ENCODE data around the gene MGST2. TPM values are rescaled to one million over a fixed set of nuclear protein-coding genes. Genes with fewer than 3 reads are reported as not detected.

The MGST2 gene
- total RNA-seq, 2 donors from 2014 or later, result 188 to 215 TPM

- peaks cover 4% of the 10 kb centered on the region for H3K27me3 Mint-ChIP-seq (ENCODE audit: insufficient read depth)
- no peaks in the 10 kb centered on the region for H3K27me3 ChIP-seq (ENCODE audit: control insufficient read depth, insufficient read depth, low read length, poor library complexity, severe bottlenecking)
- no peak overlapping the region for H3K27ac ChIP-seq (ENCODE audit: low read depth, low read length)
- no peak overlapping the region for H3K4me3 ChIP-seq (ENCODE audit: low read length)
- 87% methylated on average over 3 of the region's 3 CpGs for WGBS, 2 experiments (ENCODE audit: insufficient coverage in 1 of 2, insufficient read length in 1 of 2)
- H3K4me3 Mint-ChIP-seq, result no peak overlapping the region
- H3K9me3 Mint-ChIP-seq, result peaks cover 8% of the 10 kb centered on the region
- peaks cover 13% of the 10 kb centered on the region for H3K4me1 ChIP-seq (ENCODE audit: control insufficient read depth, insufficient read depth, low read length)
- H3K27ac Mint-ChIP-seq, result no peak overlapping the region
- no peak overlapping the region for H3K9ac ChIP-seq (ENCODE audit: extremely low read depth, low read length, poor library complexity, severe bottlenecking)
- DNase-seq, result no peak
- H3K9me3 ChIP-seq (ENCODE audit: control insufficient read depth, low read length), result peaks cover 16% of the 10 kb centered on the region
- no peak for TF ChIP-seq CTCF (conservative IDR thresholded peaks at IDR 0.05)
- H3K36me3 Mint-ChIP-seq (ENCODE audit: low read depth), result peaks cover 2% of the 10 kb centered on the region
- H3K4me1 Mint-ChIP-seq, result peaks cover 52% of the 10 kb centered on the region
- no peaks in the 10 kb centered on the region for H3K36me3 ChIP-seq (ENCODE audit: control insufficient read depth, insufficient read depth, low read length)
These were observed 5.0 kb upstream of the MGST2 start for GRCh38 chr4:139660568-139661043.

GRCh38 chr4:139663561-139664138 lies 2.0 kb upstream of the MGST2 start:
- Mint-ChIP-seq H3K9me3 (peaks cover 8% of the 10 kb centered on the region), H3K36me3 (ENCODE audit: low read depth) (peaks cover 2% of the 10 kb centered on the region), H3K27me3 (ENCODE audit: insufficient read depth) (no peaks in the 10 kb centered on the region), H3K4me1 (peaks cover 53% of the 10 kb centered on the region), H3K27ac (peak overlapping the region; percentile 90), H3K4me3 (peak overlapping the region; percentile 19)
- Histone ChIP-seq H3K36me3 (ENCODE audit: control insufficient read depth, insufficient read depth, low read length) (no peaks in the 10 kb centered on the region), H3K9me3 (ENCODE audit: control insufficient read depth, low read length) (peaks cover 16% of the 10 kb centered on the region), H3K4me3 (ENCODE audit: low read length) (peak overlapping the region; percentile 74), H3K9ac (ENCODE audit: extremely low read depth, low read length, poor library complexity, severe bottlenecking) (no peak overlapping the region), H3K27ac (ENCODE audit: low read depth, low read length) (no peak overlapping the region), H3K27me3 (ENCODE audit: control insufficient read depth, insufficient read depth, low read length, poor library complexity, severe bottlenecking) (no peaks in the 10 kb centered on the region), H3K4me1 (ENCODE audit: control insufficient read depth, insufficient read depth, low read length) (peaks cover 6% of the 10 kb centered on the region)
- 86% methylated on average over 1 of the region's 1 CpG; no CpG with 5 or more reads in 1 of the 2 experiments for WGBS, 2 experiments (ENCODE audit: insufficient coverage in 1 of 2, insufficient read length in 1 of 2)
- TF ChIP-seq CTCF (conservative IDR thresholded peaks at IDR 0.05), result no peak
- no peak for DNase-seq

GRCh38 chr4:139664442-139664841 lies 1.2 kb upstream of the MGST2 start:
- peaks cover 8% of the 10 kb centered on the region for H3K9me3 Mint-ChIP-seq
- H3K27me3 Mint-ChIP-seq (ENCODE audit: insufficient read depth), result no peaks in the 10 kb centered on the region
- no peak for TF ChIP-seq CTCF (conservative IDR thresholded peaks at IDR 0.05)
- no peaks in the 10 kb centered on the region for H3K36me3 ChIP-seq (ENCODE audit: control insufficient read depth, insufficient read depth, low read length)
- no peak overlapping the region for H3K9ac ChIP-seq (ENCODE audit: extremely low read depth, low read length, poor library complexity, severe bottlenecking)
- peak overlapping the region; percentile 84 for H3K27ac Mint-ChIP-seq
- H3K4me3 ChIP-seq (ENCODE audit: low read length), result peak overlapping the region; percentile 74
- 86 to 94% methylated on average over 2 of the region's 2 CpGs for WGBS, 2 experiments (ENCODE audit: insufficient coverage in 1 of 2, insufficient read length in 1 of 2)
- no peaks in the 10 kb centered on the region for H3K27me3 ChIP-seq (ENCODE audit: control insufficient read depth, insufficient read depth, low read length, poor library complexity, severe bottlenecking)
- peaks cover 59% of the 10 kb centered on the region for H3K4me1 Mint-ChIP-seq
- H3K36me3 Mint-ChIP-seq (ENCODE audit: low read depth), result peaks cover 2% of the 10 kb centered on the region
- H3K9me3 ChIP-seq (ENCODE audit: control insufficient read depth, low read length), result peaks cover 16% of the 10 kb centered on the region
- H3K4me3 Mint-ChIP-seq, result peak overlapping the region; percentile 19
- no peak for DNase-seq
- H3K27ac ChIP-seq (ENCODE audit: low read depth, low read length), result no peak overlapping the region
- peaks cover 14% of the 10 kb centered on the region for H3K4me1 ChIP-seq (ENCODE audit: control insufficient read depth, insufficient read depth, low read length)

Measured in endodermal cell (in vitro differentiated cells).